Epithelial cell of esophagus (primary cell): ENCODE results near the gene PDE1A.

Source experiments
- DNase-seq: peaks from one replicate; pipeline ENCODE4 v3.0.0; 2010; ENCODE audit warnings: low read depth
- H3K4me3 ChIP-seq: 2 replicates; pipeline ENCODE4 v1.5.1; 2011; ENCODE audit warnings: mild to moderate bottlenecking, low read length, control low read depth
- TF ChIP-seq, protein P1 (sequence below): IDR thresholded peaks from 2 replicates; pipeline ENCODE4 v1.5.1; 2011; ENCODE audit warnings: low read depth, mild to moderate bottlenecking, low read length, control low read depth, inconsistent platforms; ENCODE audit not compliant: insufficient read depth; ENCODE audit errors: missing control alignments

PDE1A gene

DNA sequence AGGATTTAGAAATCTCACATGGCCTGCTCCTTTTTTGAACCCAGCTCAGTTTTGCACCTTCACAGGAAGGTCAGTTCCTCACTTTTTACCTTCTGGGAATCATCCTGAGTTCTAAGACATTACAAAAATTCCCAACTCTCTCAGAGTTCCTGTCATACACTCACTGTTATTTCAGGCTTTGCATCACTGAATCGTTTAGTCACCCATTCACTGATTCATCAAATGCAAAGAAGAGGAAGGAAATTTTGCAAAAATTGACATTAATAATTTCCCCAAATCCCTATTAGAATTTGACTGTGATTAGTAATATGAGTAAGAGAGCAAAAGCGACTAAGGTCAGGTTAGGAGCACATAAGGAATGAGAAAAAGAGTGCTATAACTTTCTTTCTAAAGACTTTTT, 197.5 kb downstream of the PDE1A start:
- H3K4me3 ChIP-seq = no peak overlapping the region
- TF ChIP-seq, protein P1, sequence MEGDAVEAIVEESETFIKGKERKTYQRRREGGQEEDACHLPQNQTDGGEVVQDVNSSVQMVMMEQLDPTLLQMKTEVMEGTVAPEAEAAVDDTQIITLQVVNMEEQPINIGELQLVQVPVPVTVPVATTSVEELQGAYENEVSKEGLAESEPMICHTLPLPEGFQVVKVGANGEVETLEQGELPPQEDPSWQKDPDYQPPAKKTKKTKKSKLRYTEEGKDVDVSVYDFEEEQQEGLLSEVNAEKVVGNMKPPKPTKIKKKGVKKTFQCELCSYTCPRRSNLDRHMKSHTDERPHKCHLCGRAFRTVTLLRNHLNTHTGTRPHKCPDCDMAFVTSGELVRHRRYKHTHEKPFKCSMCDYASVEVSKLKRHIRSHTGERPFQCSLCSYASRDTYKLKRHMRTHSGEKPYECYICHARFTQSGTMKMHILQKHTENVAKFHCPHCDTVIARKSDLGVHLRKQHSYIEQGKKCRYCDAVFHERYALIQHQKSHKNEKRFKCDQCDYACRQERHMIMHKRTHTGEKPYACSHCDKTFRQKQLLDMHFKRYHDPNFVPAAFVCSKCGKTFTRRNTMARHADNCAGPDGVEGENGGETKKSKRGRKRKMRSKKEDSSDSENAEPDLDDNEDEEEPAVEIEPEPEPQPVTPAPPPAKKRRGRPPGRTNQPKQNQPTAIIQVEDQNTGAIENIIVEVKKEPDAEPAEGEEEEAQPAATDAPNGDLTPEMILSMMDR = no peak
- peak; percentile 48 for DNase-seq

DNA sequence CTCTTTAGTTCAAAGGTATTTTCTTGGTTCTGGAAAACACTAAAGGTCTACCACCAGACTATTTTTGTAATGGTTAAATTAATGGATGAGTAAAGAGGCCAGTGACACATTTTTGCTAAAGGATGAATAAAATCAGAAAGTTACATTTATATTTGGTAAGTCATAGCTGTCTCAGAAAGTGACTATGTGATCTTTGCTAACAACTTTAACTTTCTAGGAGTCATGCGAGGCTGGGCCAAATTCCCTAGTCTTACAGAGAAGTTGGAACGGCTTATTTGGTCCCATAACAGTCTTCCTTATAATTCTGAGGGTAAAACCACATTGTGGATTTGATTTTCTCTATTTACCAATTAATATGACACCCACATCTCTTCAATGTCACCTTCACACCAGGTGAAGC, 198.1 kb downstream of the PDE1A start:
- TF ChIP-seq, protein P1 = no peak

GRCh38 chr2:182228073-182228473, 198.8 kb downstream of the PDE1A start:
- no peak for DNase-seq
- TF ChIP-seq, protein P1 = no peak
- H3K4me3 ChIP-seq = no peak overlapping the region

More for the DNA sequence above, 198.1 kb downstream of the PDE1A start:
- no peak overlapping the region for H3K4me3 ChIP-seq
- DNase-seq = no peak

- DNase-seq = no peak
- TF ChIP-seq, protein P1 = no peak
- no peak overlapping the region for H3K4me3 ChIP-seq
Measured at GRCh38 chr2:182226807-182227206, 200.0 kb downstream of the PDE1A start.

DNA sequence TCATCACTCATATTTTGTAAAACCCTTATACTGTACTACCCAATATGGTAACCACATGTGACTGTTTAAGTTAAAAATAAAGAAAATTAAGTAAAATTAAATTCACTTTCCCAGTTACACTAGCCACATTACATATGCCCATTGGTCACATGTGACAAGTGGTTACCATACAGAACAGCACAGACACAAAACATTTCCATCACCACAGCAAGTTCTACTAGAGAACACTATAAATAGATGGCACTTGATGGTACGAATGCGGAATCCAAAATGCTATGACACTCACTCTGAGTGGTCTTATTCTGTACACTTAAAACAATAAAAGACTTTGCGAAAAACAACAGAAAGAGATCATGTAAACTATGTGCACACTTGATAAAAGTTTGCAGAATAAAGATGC, 202.2 kb downstream of the PDE1A start:
- TF ChIP-seq, protein P1 = no peak
- no peak for DNase-seq
- no peak overlapping the region for H3K4me3 ChIP-seq

DNA sequence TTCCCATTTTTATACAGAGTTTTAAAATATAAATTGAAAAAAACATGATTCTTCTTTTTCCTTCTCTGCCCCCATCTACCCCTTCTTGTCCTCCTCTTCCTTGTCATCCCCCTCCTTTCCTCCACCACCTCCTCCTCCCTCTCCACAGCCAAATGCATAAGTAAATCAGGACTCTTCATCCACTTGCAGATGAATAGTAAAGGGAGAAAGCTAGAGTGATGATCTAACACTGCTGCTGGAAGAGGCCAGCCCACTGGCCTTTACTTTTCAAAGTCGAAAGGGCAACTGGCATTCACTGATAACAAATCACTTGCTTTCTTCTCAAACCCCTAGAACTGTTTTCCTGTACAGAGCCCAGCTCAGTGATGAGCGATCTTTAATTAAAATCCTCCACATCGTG, 205.8 kb downstream of the PDE1A start:
- no peak for DNase-seq
- H3K4me3 ChIP-seq = no peak overlapping the region
- TF ChIP-seq, protein P1 = no peak

GRCh38 chr2:182220335-182220734, 206.5 kb downstream of the PDE1A start:
- no peak overlapping the region for H3K4me3 ChIP-seq
- DNase-seq = no peak
- TF ChIP-seq, protein P1 = no peak
